Sigmoid colon (tissue), 7 donors: ENCODE measurements around the gene PRPF4. TPM values are rescaled to one million over a fixed set of nuclear protein-coding genes. Genes with fewer than 3 reads are reported as not detected.

ENCODE experiments used
- DNase-seq: peaks from one replicate; pipeline ENCODE4 v3.0.0-alpha.2; 2019
- H3K27ac ChIP-seq, 4 donors: fragments of 200-600 bp; sonication (generic); one replicate each; pipeline ENCODE4 v1.5.1; 2016 to 2019; ENCODE audit warnings: mild to moderate bottlenecking in 1 of 4
- H3K27me3 ChIP-seq, 3 donors: fragments of 200-600 bp; sonication (generic); one replicate each; pipeline ENCODE4 v1.5.1; 2019; ENCODE audit warnings: mild to moderate bottlenecking in 1 of 3
- H3K36me3 ChIP-seq, 4 donors: fragments of 200-600 bp; sonication (generic); one replicate each; pipeline ENCODE4 v1.5.1; 2016 to 2019
- H3K4me1 ChIP-seq, 4 donors: fragments of 200-600 bp; sonication (generic); one replicate each; pipeline ENCODE4 v1.5.1; 2017 to 2019
- H3K4me3 ChIP-seq, 4 donors: fragments of 200-600 bp; sonication (generic); one replicate each; pipeline ENCODE4 v1.5.1; 2017 to 2019; ENCODE audit warnings: mild to moderate bottlenecking in 2 of 4, moderate library complexity in 1 of 4
- H3K9me3 ChIP-seq, 4 donors: fragments of 200-600 bp in 3 of 4; sonication (generic) in 3 of 4; one replicate each; pipeline versions ENCODE4 v1.5.1 to v1.6.1; 2013 to 2019
- CTCF ChIP-seq, 4 experiments: fragments of 450-650 bp in 3 of 4; fragments of 200-600 bp in 1 of 4; IDR thresholded peaks; one replicate each; pipeline ENCODE4 v1.5.1; 2016 to 2019; ENCODE audit warnings: antibody characterized with exemption in 4 of 4, mild to moderate bottlenecking in 3 of 4, moderate library complexity in 2 of 4
- EP300 ChIP-seq, 4 donors: sonication (generic); formaldehyde crosslinking; IDR thresholded peaks; one replicate each; pipeline ENCODE4 v1.6.1; 2017; ENCODE audit warnings: antibody characterized with exemption in 4 of 4
- POLR2A ChIP-seq, 2 donors: fragments of 450-650 bp; IDR thresholded peaks; one replicate each; pipeline ENCODE4 v1.6.1; 2016; ENCODE audit warnings: antibody characterized with exemption in 2 of 2, mild to moderate bottlenecking in 2 of 2, moderate library complexity in 2 of 2
- POLR2AphosphoS5 ChIP-seq, 4 donors: sonication (generic); formaldehyde crosslinking; IDR thresholded peaks; one replicate each; pipeline ENCODE4 v1.6.1; 2017; ENCODE audit warnings: antibody characterized with exemption in 4 of 4
- WGBS, 2 donors: extraction: QIAGEN DNeasy Blood & Tissue Kit; methylation state at CpG; one replicate each; pipeline ENCODE4 v1.1.7; 2013; 5-methylcytosine and 5-hydroxymethylcytosine counted together
- intact Hi-C: fragments of 100-400 bp; cut with DNase I; formaldehyde crosslinking; loops from one replicate; pipeline ENCODE4 v1.15.1; 2023
- polyA plus RNA-seq, 3 donors: library from polyadenylated mRNA; stranded (reverse); fragments of 200-250 nt; gene quantifications; one replicate each; pipeline ENCODE4 v1.2.3, GENCODE V29; 2013
- total RNA-seq, 4 donors: library from RNA; depleted of rRNA; stranded (reverse); fragments of >200 nt; gene quantifications; one replicate each; pipeline ENCODE4 v1.1.0, GENCODE V29; 2016
- donor health status: healthy with polysubstance abuse.
- donor health status: Bipolar disorder and iron deficiency.
- donor health status: healthy.

The PRPF4 gene
- total and polyA plus RNA-seq, 7 donors = 7.9 to 21.4 (median 13.8) TPM

DNA sequence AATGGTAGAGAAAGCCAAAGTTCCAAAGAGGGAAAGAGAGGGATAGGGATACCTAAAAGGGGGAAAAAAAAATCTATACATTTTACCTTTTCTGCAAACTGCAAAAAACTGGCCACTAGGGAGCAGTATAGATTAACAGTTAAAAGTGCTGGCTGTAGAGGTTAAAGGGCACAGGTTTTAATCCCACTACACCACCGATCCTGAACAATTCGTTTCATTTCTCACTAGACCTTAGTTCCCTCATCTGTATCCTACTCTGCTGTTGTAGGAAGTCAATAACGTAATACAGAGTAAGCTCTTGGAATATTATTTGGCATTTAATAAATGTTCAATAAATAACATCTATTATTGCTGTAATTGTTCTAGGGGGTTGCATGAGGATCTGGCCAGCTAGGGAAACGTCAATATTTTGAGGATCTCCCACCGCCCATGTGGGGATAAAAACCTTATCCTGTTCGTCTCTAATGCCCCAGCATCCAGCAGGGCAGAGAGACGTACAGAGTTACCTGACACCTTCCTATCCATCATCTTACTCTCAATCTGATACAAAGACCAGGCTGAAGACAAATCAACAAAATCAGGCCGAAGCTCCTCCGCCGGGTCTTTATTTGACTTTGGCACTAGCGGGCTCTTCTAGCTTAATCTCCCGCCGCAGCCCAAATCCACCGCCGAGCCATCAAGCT, 843 bp upstream of the PRPF4 start:
- H3K4me3 ChIP-seq = peak overlapping the region; percentile 75 to 89 (median 82)
- peaks cover 24 to 61% (median 32%) of the 10 kb centered on the region in 4 donors for H3K36me3 ChIP-seq
- TF ChIP-seq POLR2A (IDR thresholded peaks at IDR 0.05) (no peak), CTCF (IDR thresholded peaks at IDR 0.05) (peak; percentile 9 to 70 (median 68))
- intact Hi-C loops = loop anchor here (1.0 to 5.0 kb wide), 5 partner anchors 53 to 384 kb away; partner anchors contain the start of genes C9orf43, FKBP15, POLE3 and SLC31A1
- H3K27me3 ChIP-seq = no peaks in the 10 kb centered on the region
- H3K4me1 ChIP-seq = peaks cover 0 to 36% (median 20%) of the 10 kb centered on the region in 4 donors
- 1% methylated on average over 15 of the region's 15 CpGs for WGBS, 2 donors
- DNase-seq = no peak
- H3K9me3 ChIP-seq = no peaks in the 10 kb centered on the region
- H3K27ac ChIP-seq = peak overlapping the region; percentile 94 to 96 (median 94)

GRCh38 chr9:113278840-113279239, 3.4 kb downstream of the PRPF4 start:
- Histone ChIP-seq H3K4me1 (peaks cover 0 to 35% (median 20%) of the 10 kb centered on the region in 4 donors), H3K9me3 (no peaks in the 10 kb centered on the region), H3K4me3 (no peak overlapping the region), H3K27ac (no peak overlapping the region), H3K36me3 (peaks cover 14 to 69% (median 41%) of the 10 kb centered on the region in 4 donors), H3K27me3 (no peaks in the 10 kb centered on the region)
- 84 to 93% methylated on average over 4 of the region's 4 CpGs for WGBS, 2 donors
- DNase-seq = no peak
- intact Hi-C loops = loop anchor here (5.0 kb wide), 1 partner anchor 313 kb away; no protein-coding TSS in a partner anchor
- TF ChIP-seq POLR2A (IDR thresholded peaks at IDR 0.05) (no peak), CTCF (IDR thresholded peaks at IDR 0.05) (no peak)

GRCh38 chr9:113281356-113281755, 5.9 kb downstream of the PRPF4 start:
- no peak for TF ChIP-seq POLR2AphosphoS5 (IDR thresholded peaks at IDR 0.05)
- no peak for TF ChIP-seq EP300 (IDR thresholded peaks at IDR 0.05)
- no peak for TF ChIP-seq CTCF (IDR thresholded peaks at IDR 0.05)
- TF ChIP-seq POLR2A (IDR thresholded peaks at IDR 0.05) = no peak
- H3K36me3 ChIP-seq = peaks cover 26 to 95% (median 59%) of the 10 kb centered on the region in 4 donors
- no peak for DNase-seq
- no peak overlapping the region for H3K27ac ChIP-seq
- H3K4me1 ChIP-seq = peaks cover 0 to 19% (median 10%) of the 10 kb centered on the region in 4 donors
- WGBS, 2 donors = 95 to 97% methylated on average over 4 of the region's 4 CpGs
- H3K4me3 ChIP-seq = no peak overlapping the region
- intact Hi-C loops = no loop called here
- no peaks in the 10 kb centered on the region for H3K27me3 ChIP-seq
- H3K9me3 ChIP-seq = no peaks in the 10 kb centered on the region

- Histone ChIP-seq H3K4me3 (no peak overlapping the region), H3K27me3 (no peaks in the 10 kb centered on the region), H3K27ac (no peak overlapping the region), H3K9me3 (no peaks in the 10 kb centered on the region), H3K4me1 (no peaks in the 10 kb centered on the region), H3K36me3 (peaks cover 20 to 100% (median 70%) of the 10 kb centered on the region in 4 donors)
- TF ChIP-seq POLR2A (IDR thresholded peaks at IDR 0.05) (no peak), EP300 (IDR thresholded peaks at IDR 0.05) (no peak), CTCF (IDR thresholded peaks at IDR 0.05) (no peak), POLR2AphosphoS5 (IDR thresholded peaks at IDR 0.05) (no peak)
- WGBS, 2 donors = 19 to 66% methylated on average over 2 of the region's 2 CpGs
- intact Hi-C loops = no loop called here
- DNase-seq = no peak
Observed at GRCh38 chr9:113289091-113289490, 13.6 kb downstream of the PRPF4 start.
